ENCODE results near the gene GSK3B.

GSK3B gene

DNA sequence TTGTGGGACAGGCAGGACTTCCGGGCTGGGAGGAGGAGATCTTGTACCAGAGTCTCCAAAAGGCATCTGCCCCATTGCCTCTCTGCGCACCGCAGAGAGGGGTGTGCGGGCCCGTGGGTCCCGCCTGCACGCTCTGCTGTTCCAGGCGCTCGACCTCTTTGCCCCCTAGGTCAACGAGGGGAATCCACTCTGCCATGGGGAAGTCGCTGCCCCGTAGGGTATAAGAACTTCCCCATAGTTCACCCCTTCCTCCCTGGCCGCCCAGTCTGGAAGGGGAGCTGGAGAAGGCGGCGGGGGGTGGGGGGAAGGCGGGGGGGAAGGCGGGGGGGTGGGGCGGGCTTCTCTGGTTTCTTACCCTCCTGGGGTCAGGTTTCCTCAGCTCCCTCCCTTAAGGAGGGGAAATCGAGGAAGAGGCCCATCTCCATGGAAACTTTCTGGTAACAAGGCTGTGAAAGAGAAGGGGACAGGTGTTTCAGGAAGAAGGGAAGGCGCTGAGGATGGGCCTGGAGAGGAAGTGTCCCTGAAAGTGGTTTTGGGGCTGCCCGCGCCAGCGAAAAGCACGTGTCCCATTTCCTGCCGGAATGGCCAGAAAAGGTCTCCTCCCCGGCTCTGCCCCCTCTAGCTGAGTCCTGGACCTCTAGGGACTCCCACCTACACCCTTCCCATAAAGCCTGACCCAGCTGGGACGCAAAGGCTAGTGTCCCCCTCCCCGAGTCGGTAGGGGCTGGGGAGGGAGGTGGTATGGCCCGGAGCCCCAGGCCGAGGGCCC lies 284.8 kb downstream of the GSK3B start:
- DNase-seq = no peak

DNA sequence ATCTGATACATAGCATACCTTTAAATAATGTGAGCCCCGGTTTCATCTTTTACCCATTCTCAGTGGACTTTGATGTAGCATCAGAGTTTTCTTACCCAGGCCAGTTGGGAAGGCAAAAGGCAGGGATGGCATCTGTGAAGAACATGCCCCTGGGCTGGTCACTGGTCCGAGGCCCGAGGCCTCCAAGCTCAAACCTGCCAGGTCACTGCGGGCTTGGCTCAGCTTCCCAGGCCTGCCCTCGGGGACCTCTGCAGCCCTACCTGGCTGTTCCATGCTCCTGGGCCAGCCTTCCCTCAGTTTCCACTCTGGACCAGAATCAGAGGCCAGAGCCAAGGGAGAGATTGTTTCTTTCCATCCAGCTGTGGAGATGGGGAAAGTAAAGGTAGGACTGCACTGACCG lies 285.4 kb downstream of the GSK3B start:
- no peak for DNase-seq

DNA sequence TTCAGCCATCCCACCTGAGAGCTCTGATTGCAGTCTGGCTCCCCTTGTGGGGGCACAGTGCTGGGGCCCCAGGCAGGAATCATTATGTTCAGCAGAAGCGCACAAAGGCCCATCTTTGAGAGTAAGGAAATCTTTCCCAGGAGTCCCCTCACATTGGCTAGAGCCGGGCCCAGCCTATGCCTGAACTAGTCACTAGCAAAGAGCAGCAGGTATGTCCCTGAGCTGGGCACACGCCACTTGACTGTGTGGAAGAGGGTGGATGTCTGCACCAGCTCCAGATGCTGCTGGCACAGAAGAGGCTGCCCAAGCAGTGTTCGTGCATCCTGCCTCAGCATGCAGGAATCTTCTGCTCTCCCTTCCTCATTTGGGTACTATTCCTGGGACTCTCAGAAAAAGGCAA lies 286.0 kb downstream of the GSK3B start:
- no peak for DNase-seq

DNA sequence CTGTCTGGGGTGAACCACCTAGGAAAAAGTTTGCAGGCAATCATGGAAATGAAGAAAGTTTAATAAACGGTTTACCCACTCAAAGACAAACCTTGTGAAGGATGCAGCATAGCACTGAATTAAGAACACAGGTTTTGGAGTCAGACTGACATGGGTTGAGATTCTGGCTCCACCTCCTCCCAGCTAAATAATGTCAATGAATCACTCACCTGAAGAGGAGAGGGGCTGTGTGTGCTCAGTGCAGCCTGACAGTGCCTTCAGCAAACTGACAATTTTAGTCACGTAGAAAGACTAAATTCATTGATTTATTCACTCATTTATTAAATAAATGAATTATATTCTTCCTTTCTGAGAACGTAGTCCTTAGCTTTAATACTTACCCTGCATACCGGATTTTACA lies 293.4 kb downstream of the GSK3B start:
- DNase-seq = no peak

DNA sequence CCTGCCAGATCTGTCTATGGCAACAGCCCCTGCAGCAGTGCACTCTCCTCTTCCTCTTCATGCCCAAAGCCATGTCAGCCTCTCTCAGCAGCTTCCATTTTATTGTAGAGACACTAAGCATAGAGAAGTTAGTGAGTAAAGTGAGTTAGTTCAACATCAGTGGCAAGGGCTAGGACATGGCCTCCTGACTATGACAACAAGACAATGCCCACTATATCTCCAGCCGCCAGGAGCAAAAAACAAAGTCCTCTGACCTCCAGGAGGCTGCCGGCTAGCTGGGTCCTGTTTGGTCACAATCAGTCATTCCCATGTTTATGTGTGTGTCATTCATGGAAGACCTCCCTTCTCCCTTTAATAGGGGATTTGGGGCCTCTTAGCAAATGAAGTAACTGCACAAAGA lies 297.5 kb downstream of the GSK3B start:
- DNase-seq = no peak

DNA sequence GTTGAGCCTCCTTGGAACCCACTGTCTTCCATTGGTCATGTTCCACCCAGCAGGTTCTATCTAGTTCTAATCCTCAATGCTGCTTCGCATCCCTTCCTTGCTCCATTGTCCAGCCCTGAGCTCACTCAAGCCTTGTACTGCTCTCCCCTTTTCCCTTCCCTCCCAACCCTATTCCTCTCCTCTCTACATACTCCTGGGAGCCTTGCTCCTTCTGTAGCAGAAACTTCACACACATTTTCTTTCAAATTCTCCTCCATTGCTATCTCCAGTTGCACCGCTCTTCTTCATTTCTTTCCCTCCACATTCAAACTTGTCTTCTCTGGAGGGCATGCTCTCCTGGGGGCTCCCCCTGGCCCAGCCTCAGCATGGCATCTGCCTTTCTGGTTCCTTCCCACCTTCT lies 297.9 kb downstream of the GSK3B start:
- no peak for DNase-seq

DNA sequence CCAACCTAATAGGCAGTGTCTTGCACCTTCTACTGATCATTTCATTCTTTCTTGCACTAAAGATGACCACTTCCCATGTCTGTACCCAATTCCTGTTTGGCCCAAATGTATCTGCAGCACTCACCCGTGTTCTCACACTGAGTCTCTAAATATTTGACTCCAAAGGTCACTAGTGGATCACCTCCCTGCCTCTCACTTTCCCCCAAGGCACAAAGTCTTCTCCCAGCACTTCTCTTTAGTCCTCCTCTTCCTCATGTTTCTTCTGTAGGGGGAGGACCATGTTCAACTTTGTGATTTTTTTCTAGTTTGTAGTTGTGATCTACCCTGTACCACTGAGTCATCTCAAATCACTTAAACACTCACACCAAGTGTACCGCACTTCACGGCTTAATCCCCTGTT lies 298.4 kb downstream of the GSK3B start:
- no peak for DNase-seq

DNA sequence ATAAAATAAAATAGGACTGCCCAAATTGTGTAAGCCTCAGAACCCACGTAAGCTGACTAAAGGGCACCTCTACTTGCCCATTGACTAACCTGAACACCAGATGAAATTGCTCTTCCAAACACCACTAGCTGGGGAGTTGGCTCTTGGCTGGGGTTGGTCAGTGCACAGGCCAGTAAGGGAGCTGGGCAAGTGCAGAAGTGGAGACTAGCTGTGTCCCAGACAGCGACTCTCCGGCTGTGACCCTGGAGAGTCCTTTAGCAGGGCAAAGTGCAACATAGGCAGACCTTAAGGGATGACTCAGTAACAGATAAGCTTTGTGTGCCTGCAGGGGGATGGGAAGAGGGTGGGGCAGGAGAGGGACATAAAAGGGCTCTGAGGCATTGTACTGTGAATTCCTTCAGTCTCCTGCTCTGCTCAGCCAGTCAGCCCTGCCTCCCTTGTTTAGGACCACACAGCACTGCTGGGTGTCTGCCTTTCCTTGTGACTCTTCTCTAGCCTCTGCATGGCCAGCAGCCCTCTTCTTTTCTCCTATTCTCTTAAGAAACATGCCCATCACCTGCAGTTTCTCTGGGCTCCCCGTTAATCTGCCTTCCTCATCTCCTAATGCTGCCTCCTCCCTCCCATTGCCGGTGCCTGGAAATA lies 299.2 kb downstream of the GSK3B start:
- no peak for DNase-seq

DNA sequence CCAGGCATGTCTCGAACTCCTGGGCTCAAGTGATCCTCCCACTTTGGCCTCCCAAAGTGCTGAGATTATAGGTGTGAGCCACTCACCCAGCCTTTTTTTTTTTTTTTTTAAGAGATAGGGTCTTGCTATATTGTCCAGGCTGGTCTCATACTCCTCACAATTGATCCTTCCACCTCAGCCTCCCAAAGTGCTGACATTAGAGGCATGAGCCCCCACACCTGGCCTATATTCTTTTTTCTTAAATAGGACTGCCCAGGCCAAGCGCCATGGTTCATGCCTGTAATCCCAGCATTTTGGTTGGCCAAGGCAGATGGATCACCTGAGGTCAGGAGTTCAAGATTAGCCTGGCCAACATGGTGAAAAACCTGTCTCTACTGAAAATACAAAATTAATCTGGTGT lies 299.8 kb downstream of the GSK3B start:
- DNase-seq = no peak

DNA sequence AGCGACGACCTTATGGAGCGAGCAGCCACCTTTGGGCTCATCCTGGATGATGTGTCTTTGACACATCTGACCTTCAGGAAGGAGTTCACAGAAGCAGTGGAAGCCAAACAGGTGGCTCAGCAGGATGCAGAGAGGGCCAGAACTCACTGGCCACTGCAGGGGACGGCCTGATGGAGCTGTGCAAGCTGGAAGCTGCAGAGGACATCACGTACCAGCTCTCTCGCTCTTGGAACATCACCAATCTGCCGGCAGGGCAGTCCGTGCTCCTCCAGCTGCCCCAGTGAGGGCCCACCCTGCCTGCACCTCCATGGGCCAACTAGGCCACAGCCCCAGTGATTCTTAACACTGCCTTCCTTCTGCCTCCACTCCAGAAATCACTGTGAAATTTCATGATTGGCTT lies 302.0 kb downstream of the GSK3B start:
- DNase-seq = no peak

DNA sequence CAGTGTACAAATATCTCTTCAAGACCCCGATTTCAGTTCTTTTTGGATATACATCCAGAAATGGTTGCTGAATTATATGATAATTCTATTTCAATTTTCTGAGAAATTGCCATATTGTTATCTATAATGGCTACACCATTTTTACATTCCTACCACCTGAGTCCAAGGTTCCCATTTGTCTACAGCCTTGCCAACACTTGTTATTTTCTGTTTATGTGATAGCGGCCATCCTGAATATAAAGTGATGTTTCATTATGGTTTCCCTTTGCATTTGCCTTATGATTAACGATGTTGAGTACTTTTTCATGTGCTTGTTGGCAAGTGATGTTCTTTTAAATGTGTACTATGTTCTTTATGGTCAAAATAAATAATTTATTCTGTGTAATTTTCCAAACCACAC lies 303.9 kb downstream of the GSK3B start:
- DNase-seq = no peak

DNA sequence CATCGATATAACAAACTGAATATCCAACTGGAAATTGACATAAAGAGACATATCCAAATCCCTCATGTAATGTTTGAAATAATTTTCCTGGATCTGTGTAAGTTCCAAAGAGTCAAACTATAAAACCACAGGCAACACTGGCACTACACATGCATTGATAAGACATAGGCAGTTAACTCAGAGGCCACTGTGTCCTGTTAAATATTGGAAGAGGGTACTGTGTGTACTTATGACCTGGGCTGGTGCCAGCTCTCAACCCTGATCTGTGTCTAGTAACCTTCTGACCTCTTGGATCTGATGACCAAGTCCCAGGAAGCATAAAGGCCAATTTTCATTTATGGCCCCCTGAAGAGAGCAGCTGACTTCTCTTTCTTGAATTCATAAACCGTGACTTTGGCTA lies 307.8 kb downstream of the GSK3B start:
- DNase-seq = no peak

DNA sequence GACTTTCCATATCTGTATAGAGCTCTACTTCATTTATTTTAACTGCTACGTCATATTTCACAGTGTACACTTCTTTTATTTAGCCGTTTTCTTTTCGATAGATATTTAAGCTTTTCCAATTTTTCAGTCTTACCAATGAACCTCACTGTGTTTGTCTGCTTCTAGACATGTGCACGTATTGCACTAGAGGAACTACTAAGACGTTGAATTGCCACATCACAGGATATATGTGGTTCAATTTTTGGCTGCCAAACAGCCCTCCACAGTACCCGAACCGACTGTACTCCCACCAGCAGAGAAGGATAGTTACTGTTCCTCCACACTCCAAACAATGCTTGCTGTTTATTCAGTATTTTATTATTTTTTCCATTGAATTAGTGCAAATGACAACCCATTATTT lies 310.4 kb downstream of the GSK3B start:
- no peak for DNase-seq

DNA sequence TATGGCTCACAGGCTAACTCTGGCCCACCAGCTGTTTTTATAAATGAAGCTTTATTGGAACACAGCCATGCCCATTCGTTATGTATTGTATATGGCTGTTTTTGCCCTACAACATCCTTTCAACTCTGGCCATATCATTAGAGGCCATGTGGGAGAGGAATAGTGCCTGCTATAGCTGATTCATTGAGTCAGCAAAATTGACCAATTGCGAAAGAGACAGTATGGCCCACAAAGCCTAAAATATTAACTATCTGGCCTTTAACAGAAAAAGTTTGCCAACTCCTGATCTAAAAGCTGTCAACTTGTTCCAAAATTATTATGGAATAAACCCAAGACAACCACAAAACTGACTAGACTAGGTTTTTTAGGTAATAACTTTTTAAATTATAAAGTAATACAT lies 311.0 kb downstream of the GSK3B start:
- no peak for DNase-seq

DNA sequence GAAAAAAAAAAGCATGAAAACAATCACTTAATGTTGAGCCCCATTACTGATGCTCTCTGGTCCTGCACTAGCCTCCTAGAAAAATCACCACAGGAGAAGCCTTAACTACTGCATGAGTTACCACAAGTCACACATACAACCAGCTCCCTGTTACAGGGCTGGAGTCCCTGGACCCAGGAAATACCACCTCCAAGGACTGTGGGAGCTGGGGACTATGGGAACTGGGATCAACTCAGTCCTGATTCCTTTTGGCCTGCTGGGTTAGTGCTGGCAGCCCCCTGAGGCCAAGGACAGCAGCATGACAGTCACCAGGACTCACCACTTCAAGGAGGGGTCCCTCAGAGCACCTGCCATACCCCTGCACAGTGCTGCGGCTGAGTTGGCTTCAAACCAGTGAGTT lies 311.8 kb downstream of the GSK3B start:
- DNase-seq = no peak

DNA sequence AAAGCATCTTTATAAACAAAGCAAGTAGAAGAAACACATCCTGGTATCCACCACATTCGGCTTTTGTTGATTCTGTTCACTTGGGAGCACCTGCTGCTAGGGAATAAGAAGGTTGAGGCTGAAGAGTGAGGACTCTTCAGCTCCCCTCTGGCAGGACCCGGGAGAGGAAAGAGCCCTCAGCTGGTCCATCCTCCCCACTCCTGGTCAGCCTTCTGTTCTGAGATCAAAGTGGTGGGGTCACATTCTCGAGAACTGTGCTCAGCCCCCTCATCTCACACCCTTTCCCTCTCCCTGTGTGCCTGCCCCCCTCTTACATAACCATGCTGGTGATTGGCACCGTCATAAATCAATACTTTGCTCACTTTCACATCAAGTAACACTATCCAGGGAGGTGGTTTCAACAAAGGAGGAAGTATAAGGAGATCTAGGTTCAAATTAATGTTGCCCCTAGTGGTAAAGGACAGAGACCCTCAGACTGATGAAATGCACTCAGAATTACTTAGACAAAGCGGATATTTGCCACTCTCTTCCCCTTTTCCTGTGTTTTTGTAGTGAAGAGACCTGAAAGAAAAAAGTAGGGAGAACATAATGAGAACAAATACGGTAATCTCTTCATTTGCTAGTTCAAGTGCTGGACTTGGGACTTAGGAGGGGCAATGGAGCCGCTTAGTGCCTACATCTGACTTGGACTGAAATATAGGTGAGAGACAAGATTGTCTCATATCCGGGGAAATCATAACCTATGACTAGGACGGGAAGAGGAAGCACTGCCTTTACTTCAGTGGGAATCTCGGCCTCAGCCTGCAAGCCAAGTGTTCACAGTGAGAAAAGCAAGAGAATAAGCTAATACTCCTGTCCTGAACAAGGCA lies 312.7 kb downstream of the GSK3B start, which contains the start of gene NR1I2:
NR1I2 (plus strand) TSS at position 772 of the 869 bp plus-strand sequence.
- DNase-seq = no peak

DNA sequence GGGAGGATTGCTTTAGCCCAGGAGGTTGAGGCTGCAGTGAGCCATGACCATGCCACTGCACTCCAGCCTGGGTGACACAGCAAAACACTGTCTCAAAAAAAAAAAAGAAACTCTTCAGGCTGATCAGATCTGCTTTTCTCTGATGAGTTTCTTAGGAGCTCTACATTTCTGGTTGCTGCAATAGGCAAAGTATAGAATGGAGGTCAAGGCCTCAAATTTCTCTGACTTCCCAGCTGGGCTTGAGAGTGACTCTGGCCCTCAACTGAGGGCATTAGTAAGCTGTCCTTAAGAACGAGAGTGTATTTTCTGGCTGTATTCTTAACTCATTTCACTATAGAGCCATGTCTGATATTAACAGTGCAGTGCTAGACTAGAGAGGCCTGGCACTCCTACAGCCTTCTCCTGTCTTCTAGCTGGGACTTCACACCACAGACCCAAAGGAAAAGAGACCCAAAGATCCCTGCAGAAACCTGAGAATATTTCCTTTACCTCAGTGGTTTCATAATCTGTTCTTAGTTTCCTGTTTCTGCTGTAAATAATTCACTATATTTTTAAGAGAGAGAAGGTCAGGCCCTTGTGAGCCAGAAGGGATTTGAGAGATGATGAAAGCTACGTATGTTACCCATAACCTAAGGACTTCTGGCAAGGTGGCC lies 314.4 kb downstream of the GSK3B start:
- no peak for DNase-seq

DNA sequence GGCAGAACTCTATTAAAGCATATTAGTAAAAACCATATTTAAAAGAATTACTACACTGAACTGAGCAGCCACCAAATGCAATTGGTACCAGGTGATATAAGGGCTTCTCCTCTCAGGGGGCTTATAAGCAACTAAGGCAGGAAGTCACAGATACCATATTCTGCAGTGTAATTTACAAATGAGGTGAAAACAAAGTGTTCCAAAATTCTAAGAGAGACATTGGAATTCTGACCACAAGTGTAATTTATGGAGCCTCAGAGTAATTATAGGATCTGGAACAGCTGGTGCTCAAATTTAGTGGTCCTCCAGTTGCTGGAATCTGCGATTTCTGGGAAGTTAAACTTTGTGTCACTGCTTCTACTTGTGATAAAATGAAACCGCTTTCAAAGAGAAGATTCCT lies 315.4 kb downstream of the GSK3B start:
- DNase-seq = no peak

DNA sequence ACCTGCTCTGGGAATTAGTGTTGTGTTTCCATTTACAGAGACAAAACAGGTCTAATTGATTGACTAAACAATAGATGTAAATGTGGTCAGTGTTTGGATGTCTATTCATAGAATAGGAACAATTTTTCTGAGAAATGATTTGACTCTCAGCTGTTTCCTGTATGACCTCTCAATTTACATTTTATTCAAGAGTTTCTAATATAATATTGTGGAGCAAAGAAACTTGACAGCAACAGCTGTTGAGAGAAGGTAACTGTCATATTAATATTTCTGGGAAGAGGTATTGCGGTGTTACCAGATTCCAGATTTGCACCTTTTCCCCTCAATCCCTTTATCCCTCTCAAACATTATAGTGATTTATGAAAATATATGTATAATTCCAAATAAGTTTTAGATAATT lies 316.1 kb downstream of the GSK3B start:
- no peak for DNase-seq

DNA sequence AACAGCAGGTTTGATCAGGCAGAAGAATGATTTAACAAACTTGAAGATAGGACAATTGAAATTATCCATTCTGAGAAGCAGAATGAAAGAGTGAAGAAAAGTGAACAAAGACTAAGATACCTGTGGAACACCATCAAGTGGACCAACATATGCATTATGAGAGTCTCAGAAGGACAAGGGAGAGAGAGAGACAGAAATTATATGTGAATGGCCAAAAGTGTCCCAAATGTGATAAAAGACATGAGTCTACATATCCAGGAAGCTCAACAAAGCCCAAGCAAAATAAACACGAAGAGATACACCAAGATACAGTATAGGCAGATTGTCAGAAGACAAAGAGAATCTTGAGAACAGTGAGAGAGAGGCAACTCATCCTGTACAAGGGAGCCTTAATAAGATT lies 317.9 kb downstream of the GSK3B start:
- no peak for DNase-seq

DNA sequence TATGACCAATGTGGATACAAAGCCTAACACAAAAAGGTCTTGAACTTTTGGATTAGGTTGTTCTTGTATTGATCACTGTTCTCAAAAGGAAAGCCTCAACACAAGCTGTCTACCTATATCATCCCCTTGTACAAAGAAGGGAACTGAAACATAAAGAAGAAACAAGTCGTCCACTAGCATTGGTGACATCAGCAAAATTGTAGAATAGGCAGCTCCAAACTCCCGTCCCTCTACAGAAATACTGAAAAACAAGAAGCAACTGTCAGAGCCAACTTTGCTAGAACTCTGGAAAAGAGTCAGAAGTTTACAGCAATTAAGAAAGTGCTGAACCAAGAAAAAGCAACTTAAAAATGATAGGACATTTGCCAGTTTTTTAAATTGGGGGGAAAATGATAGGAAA lies 319.8 kb downstream of the GSK3B start:
- DNase-seq = no peak

Data from activated CD4-positive, alpha-beta T cell treated with anti-CD3 and anti-CD28 coated beads, Interleukin-2, amount 50 U/mL, for 4 hours (primary cell).